NCI-H345 (cell line): ENCODE results near the gene TPST1.
"Not testable (repeated sequence)": the region's sequence is repeated elsewhere in the genome, so short reads cannot be mapped to it uniquely, and the experiment has no call there.

Experiments
- DNase-seq: peaks from one replicate; lab custom pipeline; 2025; lab: John Stamatoyannopoulos, UW

TPST1 gene

GRCh38 chr7:66331883-66332282 is 126.7 kb downstream of the TPST1 start:
- no peak for DNase-seq

- no peak for DNase-seq
Observed at GRCh38 chr7:66333443-66333842, 128.3 kb downstream of the TPST1 start.

DNA sequence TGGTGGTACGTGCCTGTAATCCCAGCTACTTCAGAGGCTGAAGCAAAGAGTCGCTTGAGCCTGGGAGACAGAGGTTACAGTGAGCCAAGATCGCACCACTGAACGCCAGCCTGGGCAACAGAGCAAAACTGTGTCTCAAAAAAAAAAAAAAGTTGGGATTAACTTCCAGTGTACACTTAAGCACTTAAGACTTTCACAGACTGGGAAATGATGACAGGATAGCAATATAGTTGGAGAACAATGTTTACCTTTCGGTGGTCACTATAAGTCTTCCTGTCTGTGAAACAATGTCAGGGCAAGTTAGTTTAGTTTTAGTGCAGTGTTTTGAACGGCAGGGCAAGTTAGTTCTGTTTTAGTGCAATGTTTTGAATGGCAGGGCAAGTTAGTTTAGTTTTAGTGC is 130.2 kb downstream of the TPST1 start:
- no peak for DNase-seq

- DNase-seq: no peak
Observed at GRCh38 chr7:66336760-66337159, 131.6 kb downstream of the TPST1 start.

GRCh38 chr7:66339141-66339540 is 134.0 kb downstream of the TPST1 start:
- no peak for DNase-seq

GRCh38 chr7:66344166-66344565 is 139.0 kb downstream of the TPST1 start:
- DNase-seq: no peak

DNA sequence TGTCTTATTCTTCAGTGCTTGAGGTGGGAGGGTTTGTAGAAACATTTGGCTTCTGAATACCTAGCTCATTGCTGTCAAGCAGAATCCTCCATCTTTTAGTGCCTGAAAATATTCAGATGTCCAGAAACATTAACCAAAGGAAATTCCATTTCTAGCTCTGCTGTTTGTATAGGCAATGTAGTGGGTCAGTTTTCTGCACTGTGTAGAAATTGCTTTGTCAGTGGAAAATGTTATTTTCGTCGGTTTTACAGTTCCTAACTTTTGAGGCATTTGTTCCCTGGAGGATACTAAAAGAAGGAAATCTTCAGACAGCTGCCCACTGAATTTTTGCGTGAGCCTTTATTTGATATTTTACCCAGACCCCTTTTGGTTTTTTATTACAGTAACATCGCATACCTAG is 143.4 kb downstream of the TPST1 start:
- DNase-seq: no peak

GRCh38 chr7:66348959-66349358 is 143.8 kb downstream of the TPST1 start:
- DNase-seq: no peak

- peak; percentile 1 for DNase-seq
Observed at GRCh38 chr7:66352071-66352470, 146.9 kb downstream of the TPST1 start.

GRCh38 chr7:66353547-66353946 is 148.4 kb downstream of the TPST1 start:
- no peak for DNase-seq

GRCh38 chr7:66355756-66356155 is 150.6 kb downstream of the TPST1 start:
- no peak for DNase-seq

GRCh38 chr7:66356277-66356721 is 151.2 kb downstream of the TPST1 start:
- no peak for DNase-seq

GRCh38 chr7:66357087-66357486 is 152.0 kb downstream of the TPST1 start:
- DNase-seq: no peak

GRCh38 chr7:66359656-66360211 is 154.6 kb downstream of the TPST1 start:
- DNase-seq: no peak

DNA sequence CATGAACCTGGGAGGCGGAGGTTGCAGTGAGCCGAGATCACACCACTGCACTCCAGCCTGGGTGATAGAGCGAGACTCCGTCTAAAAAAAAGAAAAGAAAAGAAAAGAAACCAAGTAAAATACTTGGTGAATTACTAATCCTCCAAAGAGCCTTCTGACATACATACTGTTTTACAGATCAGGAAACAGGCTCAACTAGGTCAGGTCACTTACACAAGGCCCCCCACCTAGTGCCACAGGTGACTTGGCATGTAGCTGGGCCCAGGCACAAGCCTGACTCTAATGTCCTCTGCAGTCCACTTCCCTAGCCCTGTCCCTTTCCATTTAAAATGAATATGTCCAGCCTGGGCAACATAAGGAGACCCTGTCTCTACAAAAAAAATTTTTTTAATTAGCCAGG is 157.0 kb downstream of the TPST1 start:
- DNase-seq: no peak

- no peak for DNase-seq
Observed at GRCh38 chr7:66363635-66364034, 158.5 kb downstream of the TPST1 start.

DNA sequence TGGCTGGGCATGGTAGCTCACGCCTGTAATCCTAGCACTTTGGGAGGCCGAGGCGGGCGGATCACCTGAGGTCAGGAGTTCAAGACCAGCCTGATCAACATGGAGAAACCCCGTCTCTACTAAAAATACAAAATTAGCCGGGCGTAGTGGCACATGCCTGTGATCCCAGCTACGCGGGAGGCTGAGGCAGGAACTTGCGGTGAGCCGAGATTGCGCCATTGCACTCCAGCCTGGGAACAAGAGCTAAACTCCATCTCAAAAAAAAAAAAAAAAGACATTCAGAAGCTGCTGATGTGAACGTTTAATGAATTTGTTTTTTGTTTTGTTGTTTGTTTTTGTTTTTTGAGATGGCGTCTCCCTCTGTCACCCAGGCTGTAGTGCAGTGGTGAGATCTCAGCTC is 159.9 kb downstream of the TPST1 start:
- not testable (repeated sequence) for DNase-seq

- no peak for DNase-seq
Observed at GRCh38 chr7:66371096-66371824, 166.1 kb downstream of the TPST1 start.

DNA sequence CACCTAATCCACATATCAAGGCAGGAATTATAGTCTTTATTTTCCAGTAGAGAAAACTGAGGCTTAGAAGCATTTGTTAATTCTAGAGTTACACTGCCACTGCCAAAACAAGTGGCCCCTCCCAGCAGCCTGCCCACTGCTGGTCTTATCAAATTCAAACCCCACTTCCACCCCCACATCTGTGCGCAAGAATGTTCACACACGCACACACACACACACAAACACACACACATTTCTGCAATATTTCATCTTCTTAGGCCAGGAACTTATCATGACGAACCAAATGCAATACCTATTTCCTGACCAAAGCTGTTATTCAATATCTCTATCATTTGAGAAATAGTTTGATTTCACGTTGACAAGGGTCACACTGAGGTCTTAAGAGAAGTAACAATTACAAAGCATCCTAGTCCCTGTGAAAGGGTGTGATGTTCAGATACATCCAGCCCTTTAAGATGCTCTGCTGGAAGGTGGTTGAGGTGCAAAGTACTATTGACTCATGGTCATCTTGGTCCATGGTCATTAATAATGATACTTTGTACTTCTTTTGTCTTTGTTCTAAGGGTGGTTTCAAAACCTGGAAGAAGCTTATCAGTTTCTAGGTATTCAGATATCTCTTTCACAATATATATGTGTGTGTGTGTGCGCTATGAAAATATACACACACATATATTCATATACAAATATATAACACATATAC is 169.2 kb downstream of the TPST1 start:
- not testable (repeated sequence) for DNase-seq

- DNase-seq: no peak
Observed at GRCh38 chr7:66376264-66376945, 171.3 kb downstream of the TPST1 start.

GRCh38 chr7:66377045-66377444 is 171.9 kb downstream of the TPST1 start:
- no peak for DNase-seq

DNA sequence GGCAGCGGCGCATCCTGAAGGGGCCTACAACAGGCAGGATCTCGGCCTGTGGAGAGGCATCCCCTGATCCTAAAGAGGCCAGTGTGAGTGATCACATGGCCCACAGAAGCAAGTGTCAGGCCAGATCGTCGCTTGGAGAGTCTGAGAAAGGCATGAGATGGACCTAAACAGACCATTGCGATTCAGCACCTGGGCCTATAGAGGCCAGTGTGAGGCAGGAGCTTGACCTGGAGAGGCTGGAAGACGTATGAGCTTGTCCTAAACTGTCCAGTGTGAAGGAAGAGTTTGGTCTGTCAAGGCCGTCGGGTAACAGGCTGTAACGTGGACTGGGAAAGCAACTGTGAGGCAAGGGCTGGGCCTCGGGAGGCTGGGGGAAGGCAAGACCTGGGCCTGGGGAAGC is 172.6 kb downstream of the TPST1 start:
- DNase-seq: no peak
